Liver (tissue), 9 donors: Measurements from ENCODE around the gene CCDC86. TPM values are rescaled to one million over a fixed set of nuclear protein-coding genes. Genes with fewer than 3 reads are reported as not detected.

Experiments
- DNase-seq: peaks from one replicate; pipeline ENCODE4 v3.0.0-alpha.2; 2017; ENCODE audit warnings: low spot score
- H3K27ac ChIP-seq, 2 donors: one replicate each; pipeline ENCODE4 v1.7.0; 2013; ENCODE audit warnings: inconsistent platforms in 2 of 2, low read length in 2 of 2, control low read depth in 1 of 2, low read depth in 1 of 2, mild to moderate bottlenecking in 1 of 2
- H3K27me3 ChIP-seq, 4 donors: one replicate each; pipeline versions ENCODE4 v1.6.1 to v1.7.0; 2013; ENCODE audit warnings: low read length in 3 of 4, inconsistent platforms in 1 of 4, mild to moderate bottlenecking in 1 of 4, moderate library complexity in 1 of 4; ENCODE audit not compliant: control insufficient read depth in 4 of 4, insufficient read depth in 4 of 4
- H3K36me3 ChIP-seq, 4 donors: one replicate each; pipeline versions ENCODE4 v1.6.1 to v1.7.0; 2013; ENCODE audit warnings: low read length in 3 of 4, mild to moderate bottlenecking in 3 of 4, low read depth in 1 of 4, moderate library complexity in 1 of 4; ENCODE audit not compliant: control insufficient read depth in 4 of 4, insufficient read depth in 3 of 4
- H3K4me1 ChIP-seq, 4 donors: one replicate each; pipeline versions ENCODE4 v1.6.1 to v1.7.0; 2013; ENCODE audit warnings: low read length in 3 of 4, mild to moderate bottlenecking in 3 of 4, moderate library complexity in 1 of 4; ENCODE audit not compliant: control insufficient read depth in 4 of 4, insufficient read depth in 4 of 4
- H3K4me3 ChIP-seq, 3 donors: one replicate each; pipeline versions ENCODE4 v1.6.1 to v1.7.0; 2013; ENCODE audit warnings: low read length in 3 of 3, control low read depth in 1 of 3, low read depth in 1 of 3, mild to moderate bottlenecking in 1 of 3
- H3K9ac ChIP-seq, 2 donors: one replicate each; pipeline ENCODE4 v1.7.0; 2013; ENCODE audit warnings: low read length in 2 of 2, mild to moderate bottlenecking in 2 of 2, moderate library complexity in 2 of 2, control low read depth in 1 of 2, low read depth in 1 of 2
- H3K9me3 ChIP-seq, 4 donors: one replicate each; pipeline versions ENCODE4 v1.6.1 to v1.7.0; 2013; ENCODE audit warnings: low read length in 3 of 4; ENCODE audit not compliant: control insufficient read depth in 4 of 4
- ATF3 ChIP-seq: IDR thresholded peaks from 2 replicates; pipeline ENCODE4 v1.6.1; 2016; ENCODE audit warnings: antibody characterized with exemption
- CTCF ChIP-seq: fragments of 150-350 bp; IDR thresholded peaks from 2 replicates; pipeline ENCODE4 v1.5.1; 2017; ENCODE audit warnings: improper control_type of control experiment, low read depth, low read length; ENCODE audit not compliant: missing input control
- FOXA2 ChIP-seq: IDR thresholded peaks from 2 replicates; pipeline ENCODE4 v1.6.1; 2016; ENCODE audit warnings: antibody characterized with exemption
- GABPA ChIP-seq, 2 donors: IDR thresholded peaks in 1 of 2; conservative IDR thresholded peaks in 1 of 2; 2 replicates each; pipeline ENCODE4 v1.6.1; 2016; ENCODE audit warnings: antibody characterized with exemption in 2 of 2, mild to moderate bottlenecking in 1 of 2, moderate library complexity in 1 of 2
- HNF4A ChIP-seq, 2 donors: conservative IDR thresholded peaks; 2 replicates each; pipeline ENCODE4 v1.6.1; 2016; ENCODE audit warnings: antibody characterized with exemption in 2 of 2, mild to moderate bottlenecking in 2 of 2
- HNF4G ChIP-seq: IDR thresholded peaks from 2 replicates; pipeline ENCODE4 v1.6.1; 2016; ENCODE audit warnings: antibody characterized with exemption
- JUND ChIP-seq, 2 donors: IDR thresholded peaks; 2 replicates each; pipeline ENCODE4 v1.6.1; 2016; ENCODE audit warnings: antibody characterized with exemption in 2 of 2
- MAX ChIP-seq: IDR thresholded peaks from 2 replicates; pipeline ENCODE4 v1.6.1; 2016; ENCODE audit warnings: antibody characterized with exemption
- NR2F2 ChIP-seq: IDR thresholded peaks from 2 replicates; pipeline ENCODE4 v1.6.1; 2016; ENCODE audit warnings: antibody characterized with exemption
- RAD21 ChIP-seq, 2 donors: IDR thresholded peaks; 2 replicates each; pipeline ENCODE4 v1.6.1; 2016; ENCODE audit warnings: antibody characterized with exemption in 2 of 2, mild to moderate bottlenecking in 2 of 2
- REST ChIP-seq: IDR thresholded peaks from 2 replicates; pipeline ENCODE4 v1.6.1; 2016; ENCODE audit warnings: antibody characterized with exemption, mild to moderate bottlenecking
- RXRA ChIP-seq, 2 donors: IDR thresholded peaks; 2 replicates each; pipeline ENCODE4 v1.6.1; 2017 to 2018; ENCODE audit warnings: antibody characterized with exemption in 2 of 2, mild to moderate bottlenecking in 1 of 2
- SP1 ChIP-seq: IDR thresholded peaks from 2 replicates; pipeline ENCODE4 v1.6.1; 2018; ENCODE audit warnings: antibody characterized with exemption, mild to moderate bottlenecking
- ZBTB33 ChIP-seq: IDR thresholded peaks from 2 replicates; pipeline ENCODE4 v1.6.1; 2016; ENCODE audit warnings: antibody characterized with exemption
- WGBS: extraction: QIAGEN DNeasy Blood & Tissue Kit; methylation state at CpG from one replicate; pipeline ENCODE4 v1.1.7; 2013; 5-methylcytosine and 5-hydroxymethylcytosine counted together
- polyA plus RNA-seq, 2 donors: library from polyadenylated mRNA; stranded (reverse) in 1 of 2; unstranded in 1 of 2; fragments of 200-250 nt in 1 of 2; fragments of >200 nt in 1 of 2; fragmentation: Nextera tagmentation in 1 of 2; extraction: Ambion mirVana in 1 of 2; gene quantifications; one replicate each; pipeline versions ENCODE4 v1.2.1 to v1.2.3, GENCODE V29; 2013 to 2015
- total RNA-seq, 2 donors: library from RNA; depleted of rRNA; stranded (reverse); fragments of >200 nt; gene quantifications; one replicate each; pipeline ENCODE4 v1.2.3, GENCODE V29; 2014
- donor health status: healthy.
- donor health status: healthy.
- donor health status: healthy.
- donor health status: healthy.
- donor health status: healthy.

Gene CCDC86
- total and polyA plus RNA-seq, 4 donors = 5.0 to 9.4 (median 5.7) TPM

- Histone ChIP-seq H3K27ac (no peak overlapping the region), H3K9me3 (no peaks in the 10 kb centered on the region), H3K36me3 (peaks cover 0 to 30% (median 2%) of the 10 kb centered on the region in 4 donors), H3K9ac (no peak overlapping the region), H3K4me3 (no peak overlapping the region), H3K4me1 (peaks cover 1 to 18% (median 14%) of the 10 kb centered on the region in 4 donors), H3K27me3 (no peaks in the 10 kb centered on the region)
- TF ChIP-seq HNF4A (conservative IDR thresholded peaks at IDR 0.05) (no peak), RXRA (IDR thresholded peaks at IDR 0.05) (no peak), RAD21 (IDR thresholded peaks at IDR 0.05) (no peak), SP1 (no peak), MAX (no peak), HNF4G (no peak), NR2F2 (no peak), GABPA (IDR thresholded peaks at IDR 0.05 in 1 of 2, conservative IDR thresholded peaks at IDR 0.05 in 1 of 2) (no peak), REST (no peak), JUND (IDR thresholded peaks at IDR 0.05) (no peak), ATF3 (no peak), ZBTB33 (no peak), FOXA2 (no peak), CTCF (no peak)
- WGBS = 87% methylated on average over 10 of the region's 10 CpGs
- DNase-seq = no peak
These were observed 6.8 kb downstream of the CCDC86 start for GRCh38 chr11:60848714-60849151.
